Motor neuron (in vitro differentiated cells): ENCODE results near the gene GOT1. TPM values are rescaled to one million over a fixed set of nuclear protein-coding genes. Genes with fewer than 3 reads are reported as not detected.

Experiments used
- ATAC-seq, 8 experiments: fragments of 200-7000 bp; cut with Tn5 transposase; replicated peaks in 6 of 8; 2 replicates each; pipeline ENCODE4 v1.8.0; 2021; ENCODE audit warnings: mild to moderate bottlenecking in 8 of 8, moderate library complexity in 8 of 8
- H3K27ac ChIP-seq, 2 donors: fragments of 250-450 bp; sonication (Bioruptor Pico); 2 replicates each; pipeline ENCODE4 v1.9.0; 2021; ENCODE audit warnings: antibody characterized with exemption in 2 of 2, mild to moderate bottlenecking in 2 of 2, moderate library complexity in 1 of 2
- H3K4me1 ChIP-seq, 2 donors: fragments of 250-450 bp; sonication (Bioruptor Pico); replicated peaks in 1 of 2; 2 replicates each; pipeline ENCODE4 v1.6.1; 2021; ENCODE audit warnings: antibody characterized with exemption in 2 of 2, mild to moderate bottlenecking in 2 of 2, moderate library complexity in 1 of 2
- H3K4me3 ChIP-seq, 5 donors: fragments of 250-450 bp; sonication (Bioruptor Pico); 2 replicates each; pipeline ENCODE4 v1.9.0; 2021; ENCODE audit warnings: antibody characterized with exemption in 5 of 5, mild to moderate bottlenecking in 5 of 5, moderate library complexity in 4 of 5
- WGBS, 10 experiments: fragments of 450-650 bp; shearing (Covaris generic); methylation state at CpG; one replicate each; pipeline ENCODE4 v1.0.0; 2022; 5-methylcytosine and 5-hydroxymethylcytosine counted together
- in situ Hi-C, 9 experiments: fragments of 400-800 bp; cut with MboI; loops; one replicate each; pipeline ENCODE4 v1.15.0; 2021; ENCODE audit warnings: low sequenced_read_pairs in 9 of 9, low pct_unique_long_range_greater_than_20kb in 2 of 9; ENCODE audit not compliant: unreplicated experiment in 9 of 9
- total RNA-seq, 8 experiments: library from RNA; unstranded; fragments of 300-600 nt; gene quantifications; 2 replicates each; pipeline versions ENCODE4 v1.2.3 to v1.2.4, GENCODE V29; 2022

Gene GOT1
- total RNA-seq, 8 experiments from 2014 or later, result 21.3 to 97.7 (median 50.1) TPM

DNA sequence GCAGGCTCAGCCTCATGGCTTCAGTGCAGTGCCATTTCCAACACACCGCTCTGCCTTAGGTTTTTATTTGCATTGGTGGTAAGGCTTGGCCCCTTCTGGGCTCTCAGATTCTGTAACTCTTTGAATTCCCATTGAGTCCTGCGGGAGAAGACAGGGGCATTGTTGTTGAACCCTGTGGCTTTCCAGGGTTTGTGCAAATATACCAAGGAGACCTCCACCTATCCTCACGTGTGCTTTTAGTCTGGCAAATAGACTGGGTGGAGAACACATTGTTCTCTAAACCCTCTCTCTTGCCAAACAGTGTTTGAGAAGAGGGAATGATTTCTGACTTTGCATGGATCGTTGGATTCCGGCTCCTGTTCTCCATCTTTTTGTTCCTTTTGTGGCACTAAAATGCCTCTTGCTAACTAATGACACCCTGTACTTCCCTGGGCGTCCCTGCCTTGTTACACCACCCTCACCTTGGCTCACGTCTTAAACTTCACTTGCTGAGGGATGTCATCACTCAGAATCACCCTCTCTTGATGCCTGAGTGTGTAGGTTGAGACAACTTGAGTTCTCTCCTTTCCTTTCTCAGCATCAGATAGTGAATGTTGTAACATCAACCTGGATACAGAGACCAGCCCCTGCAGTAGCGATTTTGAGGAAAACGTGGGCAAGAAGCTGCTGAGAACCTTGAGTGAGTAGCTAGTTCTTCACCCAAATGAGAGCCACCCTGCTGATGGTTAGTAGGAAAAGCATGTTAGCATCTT lies 40.5 kb downstream of the GOT1 start:
- in situ Hi-C loops, result no loop called here

DNA sequence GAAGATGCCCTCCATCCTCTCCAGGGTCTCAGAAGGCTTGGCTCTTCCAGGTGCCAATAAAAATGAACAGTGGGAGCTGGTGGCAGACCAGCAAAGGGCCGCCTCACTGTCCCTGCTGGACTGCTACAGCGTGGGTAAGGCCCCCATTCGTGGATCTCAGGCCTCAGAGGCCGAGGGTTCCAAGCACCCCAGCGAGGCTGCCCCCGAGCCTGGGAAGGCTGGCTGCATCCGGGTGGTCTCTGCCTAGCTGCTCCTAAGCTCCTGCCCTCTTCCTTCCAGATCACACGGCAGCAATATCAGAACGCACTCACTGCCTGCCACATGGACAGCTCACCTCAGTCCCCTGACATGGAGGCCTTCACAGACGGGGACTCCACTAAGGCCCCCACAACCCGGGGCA lies 42.9 kb downstream of the GOT1 start:
- H3K4me1 ChIP-seq, result peaks cover 0 to under 1% of the 10 kb centered on the region in 2 donors
- WGBS, 10 experiments, result 60 to 100% (median 74%) methylated on average over 1 to 4 of the region's 11 CpGs; no CpG with 5 or more reads in 6 of the 10 experiments
- H3K27ac ChIP-seq, result no peak overlapping the region
- ATAC-seq, result no peak
- in situ Hi-C loops, result no loop called here
- no peak overlapping the region for H3K4me3 ChIP-seq

More for the DNA sequence above, 40.5 kb downstream of the GOT1 start:
- no peak for ATAC-seq
- no peak overlapping the region for H3K27ac ChIP-seq
- H3K4me3 ChIP-seq, result no peak overlapping the region
- WGBS, 10 experiments, result 50 to 100% (median 78%) methylated on average over 1 to 8 of the region's 9 CpGs; no CpG with 5 or more reads in 2 of the 10 experiments
- H3K4me1 ChIP-seq, result peaks cover 0 to 2% of the 10 kb centered on the region in 2 donors

DNA sequence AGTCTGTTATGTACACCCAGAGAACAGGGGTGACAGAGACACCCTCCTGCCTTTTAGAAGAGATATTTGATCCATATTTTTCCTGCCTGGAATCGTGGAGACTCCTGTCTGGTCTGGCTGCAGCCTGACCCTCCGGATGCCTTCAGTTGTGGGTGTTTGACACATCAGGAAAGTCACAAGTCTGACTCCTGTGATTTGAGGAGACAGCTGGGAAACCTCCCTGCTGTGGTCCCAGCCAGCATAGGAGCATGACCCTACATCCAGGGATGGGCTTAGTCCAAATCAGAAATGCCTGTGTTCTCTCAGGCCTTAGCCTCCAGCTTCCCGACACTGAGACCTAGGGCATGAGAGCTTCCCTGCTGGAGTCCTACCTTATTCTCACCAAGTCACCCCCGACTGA lies 43.4 kb downstream of the GOT1 start:
- 75 to 100% (median 83%) methylated on average over 1 to 2 of the region's 4 CpGs; no CpG with 5 or more reads in 5 of the 10 experiments for WGBS, 10 experiments
- in situ Hi-C loops, result no loop called here
- Histone ChIP-seq H3K27ac (no peak overlapping the region), H3K4me3 (no peak overlapping the region), H3K4me1 (no peaks in the 10 kb centered on the region)
- ATAC-seq, result no peak

DNA sequence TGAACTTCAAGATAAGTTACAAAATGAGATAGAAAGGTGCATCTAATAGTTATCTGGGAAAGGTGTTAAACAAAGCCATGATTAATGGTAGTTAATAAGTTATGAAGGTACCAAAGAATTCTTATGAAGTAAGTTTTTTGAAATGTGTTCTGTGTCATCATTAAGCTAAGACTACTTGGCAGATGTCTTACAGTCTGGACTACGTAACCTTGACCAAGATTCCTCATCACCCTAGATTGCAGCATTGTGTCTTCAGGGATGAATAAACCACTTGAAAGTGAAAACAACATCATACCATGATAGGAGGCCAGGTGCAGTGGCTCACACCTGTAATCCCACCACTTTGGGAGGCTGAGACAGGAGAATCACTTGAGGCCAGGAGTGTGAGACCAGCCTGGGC lies 48.2 kb downstream of the GOT1 start:
- no peak overlapping the region for H3K27ac ChIP-seq
- ATAC-seq, result no peak
- in situ Hi-C loops, result no loop called here
- H3K4me3 ChIP-seq, result no peak overlapping the region
- no peaks in the 10 kb centered on the region for H3K4me1 ChIP-seq
- WGBS, 10 experiments, result 60 to 100% (median 100%) methylated on average over 1 of the region's 1 CpG; no CpG with 5 or more reads in 5 of the 10 experiments

DNA sequence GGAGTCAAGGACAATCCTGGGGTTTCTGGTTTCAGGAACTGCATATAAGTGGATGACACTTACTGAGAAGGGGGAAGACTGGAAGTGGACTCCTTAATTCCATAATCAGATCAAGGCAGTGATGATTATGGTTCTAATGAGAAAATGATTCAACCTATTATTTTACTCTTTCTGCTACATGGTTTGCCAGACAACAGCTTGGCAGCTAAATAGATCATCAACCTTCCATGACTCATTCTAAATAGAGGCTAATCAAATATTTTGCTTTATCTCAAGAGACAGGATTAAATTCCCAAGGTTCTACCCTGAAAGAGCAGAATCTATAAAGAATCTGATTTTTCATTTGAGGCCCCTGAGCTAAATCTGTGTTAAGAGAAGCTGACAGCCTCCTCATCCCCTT lies 55.0 kb downstream of the GOT1 start:
- peak in 1 of 8 experiments; percentile 78 for ATAC-seq
- Histone ChIP-seq H3K4me1 (no peaks in the 10 kb centered on the region), H3K27ac (no peak overlapping the region), H3K4me3 (no peak overlapping the region)
- in situ Hi-C loops, result no loop called here

DNA sequence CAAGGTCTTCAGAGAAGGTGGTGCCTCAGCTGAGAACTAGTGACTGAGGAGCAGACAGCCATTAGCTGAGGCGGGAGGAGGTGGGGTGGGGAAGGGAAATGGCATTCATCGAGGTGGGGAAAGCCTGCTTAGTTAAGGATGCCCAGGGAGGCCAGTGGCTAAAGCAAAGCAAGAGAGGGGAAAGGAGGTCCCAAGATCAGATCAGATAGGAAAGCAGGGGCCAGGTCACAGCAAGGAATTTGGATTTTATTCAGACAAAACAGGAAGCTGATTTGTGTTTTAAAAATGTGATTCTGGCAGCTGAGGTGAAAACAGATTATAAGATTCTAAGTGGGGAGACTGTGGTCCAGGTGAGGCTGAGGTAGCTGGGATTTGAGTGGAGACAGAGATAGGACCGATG lies 55.5 kb downstream of the GOT1 start:
- in situ Hi-C loops, result no loop called here
- 65 to 100% (median 100%) methylated on average over 1 to 3 of the region's 3 CpGs; no CpG with 5 or more reads in 1 of the 10 experiments for WGBS, 10 experiments
- no peaks in the 10 kb centered on the region for H3K4me1 ChIP-seq
- H3K27ac ChIP-seq, result no peak overlapping the region
- no peak for ATAC-seq
- no peak overlapping the region for H3K4me3 ChIP-seq

DNA sequence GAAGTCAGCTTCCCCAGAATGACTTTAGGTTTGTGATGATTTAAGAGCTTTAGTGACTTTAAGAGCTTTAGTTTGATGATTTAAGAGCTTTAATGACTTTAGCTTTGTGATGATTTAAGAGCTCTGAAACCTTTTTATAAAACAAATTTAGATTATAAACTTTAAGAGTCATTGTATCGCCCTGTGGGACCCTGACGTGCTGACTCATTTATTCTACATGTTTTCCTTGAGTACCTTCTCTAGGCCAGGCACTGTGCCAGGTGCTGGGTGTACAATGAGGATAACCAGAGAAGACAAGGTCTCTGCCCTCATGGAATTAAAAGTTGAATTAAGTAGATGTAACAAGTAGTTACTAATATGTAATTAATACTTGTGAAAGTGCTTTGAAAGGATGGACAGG lies 55.9 kb downstream of the GOT1 start:
- Histone ChIP-seq H3K4me3 (no peak overlapping the region), H3K4me1 (no peaks in the 10 kb centered on the region), H3K27ac (no peak overlapping the region)
- in situ Hi-C loops, result no loop called here
- ATAC-seq, result no peak
- 62 to 94% (median 82%) methylated on average over 2 of the region's 2 CpGs; no CpG with 5 or more reads in 2 of the 10 experiments for WGBS, 10 experiments

DNA sequence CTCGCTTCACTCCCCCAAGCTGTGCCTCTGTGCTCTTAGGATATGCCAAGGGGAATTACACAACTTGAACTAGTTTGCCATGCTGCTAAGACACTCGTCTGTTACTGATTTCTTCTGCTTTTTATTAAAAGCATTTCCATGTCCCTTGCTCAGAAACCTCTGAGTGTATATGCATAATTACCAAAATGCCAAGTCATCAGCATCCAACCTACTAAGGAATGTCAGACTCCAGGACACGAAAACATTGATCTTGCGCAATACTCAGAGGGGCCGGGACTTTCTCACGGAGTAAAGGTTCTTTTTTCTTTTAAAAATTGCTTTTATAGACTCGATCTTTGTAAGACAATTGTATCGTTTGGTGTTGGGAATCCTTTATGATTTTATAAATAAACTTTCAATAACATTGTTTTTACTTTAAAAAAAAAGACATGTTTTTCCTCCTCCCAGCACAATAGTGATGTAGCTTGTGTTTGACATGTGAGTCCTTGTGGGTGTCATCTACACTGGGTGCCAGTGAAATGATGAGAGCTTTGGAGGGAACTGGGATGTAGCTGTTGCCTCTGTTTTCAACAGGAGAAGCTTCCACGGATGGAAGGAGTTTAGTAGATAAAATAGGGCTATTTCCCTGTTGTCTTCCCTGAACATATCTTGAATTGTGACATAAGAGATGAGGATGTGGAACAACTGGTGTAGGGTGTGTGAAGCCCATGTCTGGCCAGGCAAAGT lies 57.7 kb downstream of the GOT1 start:
- peak in 3 of 8 experiments; percentile 77 to 80 (median 77) for ATAC-seq
- Histone ChIP-seq H3K4me3 (no peak overlapping the region), H3K4me1 (no peaks in the 10 kb centered on the region), H3K27ac (no peak overlapping the region)
- 0 to 91% (median 78%) methylated on average over 3 to 9 of the region's 9 CpGs for WGBS, 10 experiments
- in situ Hi-C loops, result no loop called here

DNA sequence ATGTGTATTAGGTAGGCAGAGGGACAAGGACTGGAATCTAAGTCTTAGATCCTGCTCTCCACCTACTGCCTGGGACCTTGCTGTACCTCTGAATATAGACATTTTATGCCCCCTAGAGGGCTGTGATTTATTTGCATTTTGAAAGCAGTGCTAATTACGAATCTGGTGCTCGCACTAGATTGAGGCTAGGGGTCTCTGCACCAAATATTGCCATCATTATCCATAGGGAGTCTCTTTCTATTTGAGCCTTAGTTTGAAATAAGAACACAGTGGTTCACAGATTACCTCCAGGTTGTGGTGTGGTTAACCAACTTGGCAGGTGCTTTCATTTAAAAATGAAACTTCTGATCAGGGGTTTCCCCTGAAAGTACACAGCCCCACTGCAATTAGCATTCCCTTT lies 59.4 kb downstream of the GOT1 start:
- 43 to 83% methylated on average over 2 of the region's 2 CpGs; no CpG with 5 or more reads in 8 of the 10 experiments for WGBS, 10 experiments
- peak in 4 of 8 experiments; percentile 8 to 75 (median 32) for ATAC-seq
- Histone ChIP-seq H3K4me3 (no peak overlapping the region), H3K4me1 (no peaks in the 10 kb centered on the region), H3K27ac (no peak overlapping the region)
- in situ Hi-C loops, result no loop called here

DNA sequence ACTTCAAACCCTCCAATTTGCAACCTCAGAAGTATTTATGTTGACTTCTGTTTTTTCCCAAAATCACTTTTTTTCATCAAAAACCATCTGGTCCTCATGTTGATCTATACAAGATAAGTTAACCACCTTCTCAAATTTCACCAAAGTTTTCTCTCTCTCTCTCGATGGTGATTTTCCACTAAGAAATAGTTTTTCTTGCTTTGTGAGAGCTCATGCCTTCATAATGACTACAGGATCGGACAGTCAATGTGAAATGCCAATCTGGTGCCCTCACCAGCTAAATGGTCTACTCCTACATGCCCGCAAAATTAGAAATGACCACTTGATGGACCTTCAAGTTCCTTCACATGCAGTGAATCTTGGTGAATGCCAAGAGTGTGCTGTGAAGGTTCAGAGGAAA lies 60.9 kb downstream of the GOT1 start:
- Histone ChIP-seq H3K27ac (no peak overlapping the region), H3K4me1 (no peaks in the 10 kb centered on the region), H3K4me3 (no peak overlapping the region)
- WGBS, 10 experiments, result 18 to 100% (median 93%) methylated on average over 1 to 3 of the region's 3 CpGs
- in situ Hi-C loops, result no loop called here
- ATAC-seq, result no peak

DNA sequence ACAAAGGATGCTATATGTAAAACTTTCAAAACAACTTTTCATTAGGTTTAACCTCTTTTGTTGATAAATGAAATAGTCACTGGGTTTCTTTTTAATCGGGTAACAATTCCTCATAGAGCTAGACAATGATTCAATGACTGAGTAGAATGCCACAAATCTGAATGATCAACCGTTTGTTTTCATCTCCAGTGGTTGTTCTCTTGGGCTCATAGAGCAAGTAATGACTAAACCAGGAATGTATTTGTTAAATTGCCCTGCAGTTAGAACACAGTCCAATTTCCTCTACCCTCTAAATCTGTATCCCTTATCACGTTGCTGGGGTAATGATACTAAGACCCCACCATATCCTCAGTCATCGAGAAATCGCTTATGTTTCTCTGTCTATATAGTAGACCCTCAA lies 61.3 kb downstream of the GOT1 start:
- 10 to 100% (median 70%) methylated on average over 1 to 5 of the region's 5 CpGs for WGBS, 10 experiments

DNA sequence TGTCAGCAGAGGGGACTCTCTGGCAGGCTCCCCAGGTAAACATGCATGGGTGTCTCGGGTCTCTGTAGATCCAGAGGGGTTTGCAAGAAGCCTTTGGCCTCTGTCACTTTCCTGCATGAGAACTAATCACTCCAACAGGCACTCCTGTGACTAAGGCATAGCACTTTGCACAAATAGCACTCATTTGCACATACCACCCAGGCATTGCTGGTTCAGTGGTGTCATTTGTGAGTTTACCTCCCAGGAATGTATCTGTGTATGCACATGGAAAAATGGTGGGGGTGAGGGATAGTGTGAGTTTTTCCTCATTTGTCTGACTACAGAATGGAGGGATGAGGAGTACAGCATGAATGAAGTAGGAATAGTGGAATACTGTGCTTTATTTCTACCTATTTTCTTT lies 61.8 kb downstream of the GOT1 start:
- H3K4me1 ChIP-seq, result no peaks in the 10 kb centered on the region
- no peak overlapping the region for H3K4me3 ChIP-seq
- WGBS, 10 experiments, result 0 to 20% (median 14%) methylated on average over 1 of the region's 1 CpG; no CpG with 5 or more reads in 7 of the 10 experiments
- H3K27ac ChIP-seq, result no peak overlapping the region
- ATAC-seq, result peak in 3 of 8 experiments; percentile 61 to 64 (median 62)
- in situ Hi-C loops, result no loop called here

More for the DNA sequence above, 61.3 kb downstream of the GOT1 start:
- no peak for ATAC-seq
- Histone ChIP-seq H3K27ac (no peak overlapping the region), H3K4me3 (no peak overlapping the region), H3K4me1 (no peaks in the 10 kb centered on the region)
- in situ Hi-C loops, result no loop called here

DNA sequence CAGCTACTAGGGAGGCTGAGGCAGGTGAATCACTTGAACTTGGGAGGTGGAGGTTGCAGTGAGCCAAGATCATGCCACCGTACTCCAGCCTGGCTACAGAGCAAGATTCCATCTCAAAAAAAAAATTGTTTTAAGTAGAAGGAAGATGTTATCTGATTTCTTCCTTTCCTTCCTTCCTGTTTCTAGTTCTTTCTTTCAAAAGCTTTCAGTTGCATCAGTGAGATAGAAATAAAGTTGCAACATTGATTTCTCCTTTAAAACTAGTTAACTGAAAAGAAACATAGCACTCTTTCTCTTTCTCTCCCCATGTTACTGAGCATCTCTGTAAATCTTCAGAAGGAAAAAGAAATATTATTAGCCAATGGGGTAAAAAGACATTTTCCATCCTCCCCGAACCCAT lies 63.8 kb downstream of the GOT1 start:
- in situ Hi-C loops, result no loop called here
- Histone ChIP-seq H3K4me1 (no peaks in the 10 kb centered on the region), H3K4me3 (no peak overlapping the region), H3K27ac (no peak overlapping the region)
- WGBS, 10 experiments, result 60 to 100% (median 78%) methylated on average over 1 to 2 of the region's 2 CpGs; no CpG with 5 or more reads in 2 of the 10 experiments
- ATAC-seq, result no peak
